Prostate gland (tissue), 2 donors: ENCODE data around the gene DTNB. TPM values are rescaled to one million over a fixed set of nuclear protein-coding genes. Genes with fewer than 3 reads are reported as not detected.
"Not testable (repeated sequence)": the region's sequence is repeated elsewhere in the genome, so short reads cannot be mapped to it uniquely, and the experiment has no call there.

ENCODE experiments used
- DNase-seq: peaks from one replicate; pipeline ENCODE4 v3.0.0-alpha.2; 2019; ENCODE audit warnings: low spot score
- H3K27ac ChIP-seq, 2 donors: fragments of 200-600 bp; sonication (generic); 2 replicates each; pipeline ENCODE4 v1.5.1; 2017 to 2019
- H3K27me3 ChIP-seq: fragments of 200-600 bp; sonication (generic); replicated peaks from 2 replicates; pipeline ENCODE4 v1.5.1; 2019; ENCODE audit not compliant: insufficient read depth
- H3K36me3 ChIP-seq, 2 donors: fragments of 200-600 bp; sonication (generic); 1 replicate in 1 of 2; 2 replicates in 1 of 2; pipeline versions ENCODE4 v1.5.1 to v1.8.1; 2017 to 2019
- H3K4me1 ChIP-seq: fragments of 200-600 bp; sonication (generic); replicated peaks from 2 replicates; pipeline ENCODE4 v1.5.1; 2019
- H3K4me3 ChIP-seq, 2 donors: fragments of 200-600 bp; sonication (generic); 2 replicates each; pipeline ENCODE4 v1.5.1; 2017 to 2019
- H3K9me3 ChIP-seq: fragments of 200-600 bp; sonication (generic); 2 replicates; pipeline ENCODE4 v1.5.1; 2017
- CTCF ChIP-seq, 4 experiments: fragments of 200-600 bp in 2 of 4; fragments of 450-650 bp in 2 of 4; sonication (generic) in 2 of 4; IDR thresholded peaks; 1 replicate in 3 of 4; 2 replicates in 1 of 4; pipeline ENCODE4 v1.5.1; 2016 to 2019; ENCODE audit warnings: antibody characterized with exemption in 4 of 4, mild to moderate bottlenecking in 2 of 4, moderate library complexity in 2 of 4
- POLR2A ChIP-seq: fragments of 450-650 bp; IDR thresholded peaks from one replicate; pipeline ENCODE4 v1.6.1; 2016; ENCODE audit warnings: antibody characterized with exemption, mild to moderate bottlenecking
- POLR2AphosphoS5 ChIP-seq: sonication (generic); formaldehyde crosslinking; IDR thresholded peaks from one replicate; pipeline ENCODE4 v1.6.1; 2017; ENCODE audit warnings: antibody characterized with exemption
- WGBS: methylation state at CpG from one replicate; pipeline ENCODE4 v1.1.5; 2018; 5-methylcytosine and 5-hydroxymethylcytosine counted together
- intact Hi-C: fragments of 100-400 bp; cut with DNase I; formaldehyde crosslinking; loops from one replicate; pipeline ENCODE4 v1.14.2; 2022
- total RNA-seq, 2 donors: library from RNA; depleted of rRNA; stranded (reverse); fragments of >200 nt; gene quantifications; one replicate each; pipeline ENCODE4 v1.1.0, GENCODE V29; 2016

Gene DTNB
- total RNA-seq, 2 donors from 2014 or later: 47.0 to 61.9 TPM

- no peaks in the 10 kb centered on the region for H3K27me3 ChIP-seq
- WGBS: 97% methylated on average over 10 of the region's 10 CpGs
These were observed 114.2 kb downstream of the DTNB start for GRCh38 chr2:25559148-25559547.

GRCh38 chr2:25558262-25558661 lies 115.1 kb downstream of the DTNB start:
- no peak for DNase-seq
- Histone ChIP-seq H3K4me3 (no peak overlapping the region), H3K27ac (no peak overlapping the region), H3K4me1 (no peaks in the 10 kb centered on the region), H3K9me3 (no peaks in the 10 kb centered on the region), H3K36me3 (no peaks in the 10 kb centered on the region), H3K27me3 (no peaks in the 10 kb centered on the region)
- WGBS: 81% methylated on average over 2 of the region's 2 CpGs
- no peak for TF ChIP-seq POLR2A
- no peak for TF ChIP-seq POLR2AphosphoS5
- no peak for TF ChIP-seq CTCF (IDR thresholded peaks at IDR 0.05)
- intact Hi-C loops: no loop called here

More at GRCh38 chr2:25559148-25559547, 114.2 kb downstream of the DTNB start:
- no peaks in the 10 kb centered on the region for H3K9me3 ChIP-seq
- intact Hi-C loops: no loop called here
- H3K4me3 ChIP-seq: no peak overlapping the region
- H3K36me3 ChIP-seq: no peaks in the 10 kb centered on the region
- DNase-seq: no peak
- H3K4me1 ChIP-seq: no peaks in the 10 kb centered on the region
- TF ChIP-seq CTCF (IDR thresholded peaks at IDR 0.05): no peak
- no peak for TF ChIP-seq POLR2AphosphoS5
- TF ChIP-seq POLR2A: no peak
- H3K27ac ChIP-seq: no peak overlapping the region

GRCh38 chr2:25557179-25558036 lies 116.0 kb downstream of the DTNB start:
- Histone ChIP-seq H3K27me3 (no peaks in the 10 kb centered on the region), H3K27ac (no peak overlapping the region), H3K4me3 (no peak overlapping the region), H3K36me3 (no peaks in the 10 kb centered on the region), H3K9me3 (no peaks in the 10 kb centered on the region), H3K4me1 (no peaks in the 10 kb centered on the region)
- no peak for DNase-seq
- intact Hi-C loops: no loop called here
- 71% methylated on average over 6 of the region's 6 CpGs for WGBS
- TF ChIP-seq CTCF (IDR thresholded peaks at IDR 0.05): no peak
- TF ChIP-seq POLR2A: no peak
- TF ChIP-seq POLR2AphosphoS5: no peak

- H3K27me3 ChIP-seq: no peaks in the 10 kb centered on the region
- no peak for DNase-seq
- no peak overlapping the region for H3K4me3 ChIP-seq
- H3K4me1 ChIP-seq: no peaks in the 10 kb centered on the region
- H3K27ac ChIP-seq: no peak overlapping the region
- intact Hi-C loops: no loop called here
- no peak for TF ChIP-seq POLR2AphosphoS5
- TF ChIP-seq POLR2A: no peak
- no peak for TF ChIP-seq CTCF (IDR thresholded peaks at IDR 0.05)
- H3K9me3 ChIP-seq: no peaks in the 10 kb centered on the region
- H3K36me3 ChIP-seq: no peaks in the 10 kb centered on the region
- WGBS: 98% methylated on average over 4 of the region's 4 CpGs
These were observed 121.1 kb downstream of the DTNB start for GRCh38 chr2:25552318-25552717.

GRCh38 chr2:25551316-25551715 lies 122.1 kb downstream of the DTNB start:
- DNase-seq: no peak
- H3K4me3 ChIP-seq: no peak overlapping the region
- intact Hi-C loops: no loop called here
- TF ChIP-seq POLR2AphosphoS5: no peak
- no peak for TF ChIP-seq POLR2A
- TF ChIP-seq CTCF (IDR thresholded peaks at IDR 0.05): no peak
- no peaks in the 10 kb centered on the region for H3K27me3 ChIP-seq
- 88% methylated on average over 2 of the region's 2 CpGs for WGBS
- H3K9me3 ChIP-seq: no peaks in the 10 kb centered on the region
- H3K36me3 ChIP-seq: no peaks in the 10 kb centered on the region
- no peaks in the 10 kb centered on the region for H3K4me1 ChIP-seq
- H3K27ac ChIP-seq: no peak overlapping the region

- DNase-seq, H3K4me1 ChIP-seq, H3K36me3 ChIP-seq, intact Hi-C loops, H3K27me3 ChIP-seq, H3K27ac ChIP-seq, H3K9me3 ChIP-seq, H3K4me3 ChIP-seq: not testable (repeated sequence)
- 74% methylated on average over 2 of the region's 2 CpGs for WGBS
These were observed 123.8 kb downstream of the DTNB start for GRCh38 chr2:25549571-25549970.
